Mucosa of rectum (tissue), 2 donors: ENCODE measurements around the gene SH2D3C.

ENCODE experiments used
- H3K27ac ChIP-seq, 2 donors: one replicate each; pipeline ENCODE4 v1.7.0; 2013; ENCODE audit warnings: inconsistent platforms in 2 of 2, low read depth in 2 of 2, low read length in 2 of 2
- H3K27me3 ChIP-seq, 2 donors: one replicate each; pipeline ENCODE4 v1.7.0; 2013; ENCODE audit warnings: low read length in 2 of 2; ENCODE audit not compliant: control insufficient read depth in 2 of 2, insufficient read depth in 2 of 2
- H3K36me3 ChIP-seq, 2 donors: one replicate each; pipeline ENCODE4 v1.7.0; 2013; ENCODE audit warnings: low read length in 2 of 2; ENCODE audit not compliant: control insufficient read depth in 2 of 2, insufficient read depth in 2 of 2
- H3K4me1 ChIP-seq, 2 donors: one replicate each; pipeline ENCODE4 v1.7.0; 2013; ENCODE audit warnings: low read length in 2 of 2, mild to moderate bottlenecking in 1 of 2; ENCODE audit not compliant: control insufficient read depth in 2 of 2, insufficient read depth in 2 of 2
- H3K4me3 ChIP-seq, 2 donors: one replicate each; pipeline ENCODE4 v1.7.0; 2013; ENCODE audit warnings: low read length in 2 of 2
- H3K9ac ChIP-seq, 2 donors: one replicate each; pipeline ENCODE4 v1.7.0; 2013; ENCODE audit warnings: low read length in 2 of 2, low read depth in 1 of 2, mild to moderate bottlenecking in 1 of 2
- H3K9me3 ChIP-seq, 2 donors: one replicate each; pipeline ENCODE4 v1.7.0; 2013; ENCODE audit warnings: low read length in 2 of 2; ENCODE audit not compliant: control insufficient read depth in 2 of 2
- donor health status: healthy.
- donor health status: Normal muscosa, but diverticular disease.

The SH2D3C gene

GRCh38 chr9:127722055-127722745, 56.3 kb downstream of the SH2D3C start:
- Histone ChIP-seq H3K27ac (no peak overlapping the region), H3K27me3 (no peaks in the 10 kb centered on the region), H3K36me3 (no peaks in the 10 kb centered on the region), H3K9ac (no peak overlapping the region), H3K4me3 (no peak overlapping the region), H3K9me3 (no peaks in the 10 kb centered on the region), H3K4me1 (peaks cover 3 to 14% of the 10 kb centered on the region in 2 donors)

GRCh38 chr9:127721391-127721821, 57.1 kb downstream of the SH2D3C start:
- H3K4me3 ChIP-seq: no peak overlapping the region
- H3K9me3 ChIP-seq: no peaks in the 10 kb centered on the region
- no peak overlapping the region for H3K27ac ChIP-seq
- no peaks in the 10 kb centered on the region for H3K36me3 ChIP-seq
- peaks cover 3 to 15% of the 10 kb centered on the region in 2 donors for H3K4me1 ChIP-seq
- no peak overlapping the region for H3K9ac ChIP-seq
- no peaks in the 10 kb centered on the region for H3K27me3 ChIP-seq

- Histone ChIP-seq H3K9ac (no peak overlapping the region), H3K4me1 (peaks cover 9 to 21% of the 10 kb centered on the region in 2 donors), H3K4me3 (no peak overlapping the region), H3K27me3 (no peaks in the 10 kb centered on the region), H3K36me3 (no peaks in the 10 kb centered on the region), H3K9me3 (no peaks in the 10 kb centered on the region), H3K27ac (no peak overlapping the region)
Observed at GRCh38 chr9:127720865-127721227, 57.6 kb downstream of the SH2D3C start.

- Histone ChIP-seq H3K27ac (no peak overlapping the region), H3K27me3 (no peaks in the 10 kb centered on the region), H3K4me3 (no peak overlapping the region), H3K4me1 (peaks cover 9 to 21% of the 10 kb centered on the region in 2 donors), H3K36me3 (no peaks in the 10 kb centered on the region), H3K9ac (no peak overlapping the region), H3K9me3 (no peaks in the 10 kb centered on the region)
Observed at GRCh38 chr9:127720031-127720864, 58.2 kb downstream of the SH2D3C start.

- Histone ChIP-seq H3K27ac (no peak overlapping the region), H3K4me1 (peaks cover 6 to 16% of the 10 kb centered on the region in 2 donors)
Observed at GRCh38 chr9:127717766-127718165, 60.7 kb downstream of the SH2D3C start.

GRCh38 chr9:127716412-127716811, 62.1 kb downstream of the SH2D3C start:
- H3K9ac ChIP-seq: peak overlapping the region in 1 of 2 donors; percentile 24
- H3K9me3 ChIP-seq: no peaks in the 10 kb centered on the region
- peaks cover 6 to 10% of the 10 kb centered on the region in 2 donors for H3K4me1 ChIP-seq
- H3K4me3 ChIP-seq: peak overlapping the region; percentile 73 to 91
- H3K27ac ChIP-seq: peak overlapping the region in 1 of 2 donors; percentile 87
- H3K36me3 ChIP-seq: no peaks in the 10 kb centered on the region
- no peaks in the 10 kb centered on the region for H3K27me3 ChIP-seq

More at GRCh38 chr9:127717766-127718165, 60.7 kb downstream of the SH2D3C start:
- no peaks in the 10 kb centered on the region for H3K36me3 ChIP-seq
- H3K9ac ChIP-seq: no peak overlapping the region
- no peaks in the 10 kb centered on the region for H3K27me3 ChIP-seq
- H3K4me3 ChIP-seq: no peak overlapping the region
- no peaks in the 10 kb centered on the region for H3K9me3 ChIP-seq

- Histone ChIP-seq H3K27me3 (no peaks in the 10 kb centered on the region), H3K9ac (peak within 1 kb of the TSS; percentile 72 to 80), H3K27ac (peak within 1 kb of the TSS; percentile 69 to 87), H3K9me3 (no peaks in the 10 kb centered on the region), H3K36me3 (no peaks in the 10 kb centered on the region), H3K4me1 (peaks cover 6 to 10% of the 10 kb centered on the region in 2 donors), H3K4me3 (peak within 1 kb of the TSS; percentile 73 to 91)
Observed at GRCh38 chr9:127715470-127716337, 62.8 kb downstream of the SH2D3C start, which contains the start of the genes PTRH1 and TTC16. Gene PTRH1 (minus strand): TSS chr9:127715663. CDS start chr9:127715639, 24 bp downstream. Gene TTC16 (plus strand): TSS chr9:127716079. CDS start chr9:127716146, 67 bp downstream.

GRCh38 chr9:127714951-127715469, 63.5 kb downstream of the SH2D3C start:
- no peaks in the 10 kb centered on the region for H3K27me3 ChIP-seq
- H3K9me3 ChIP-seq: no peaks in the 10 kb centered on the region
- H3K27ac ChIP-seq: peak overlapping the region; percentile 44 to 87
- H3K36me3 ChIP-seq: no peaks in the 10 kb centered on the region
- peak overlapping the region; percentile 72 to 80 for H3K9ac ChIP-seq
- peaks cover 6 to 10% of the 10 kb centered on the region in 2 donors for H3K4me1 ChIP-seq
- H3K4me3 ChIP-seq: peak overlapping the region; percentile 73 to 91

GRCh38 chr9:127714020-127714750, 64.3 kb downstream of the SH2D3C start:
- no peaks in the 10 kb centered on the region for H3K27me3 ChIP-seq
- no peak overlapping the region for H3K27ac ChIP-seq
- H3K36me3 ChIP-seq: no peaks in the 10 kb centered on the region
- H3K4me3 ChIP-seq: peak overlapping the region in 1 of 2 donors; percentile 13
- no peak overlapping the region for H3K9ac ChIP-seq
- H3K4me1 ChIP-seq: peaks cover 6 to 10% of the 10 kb centered on the region in 2 donors
- H3K9me3 ChIP-seq: no peaks in the 10 kb centered on the region
